Lung (tissue), 12 donors: ENCODE results near the gene DOCK4. TPM values are rescaled to one million over a fixed set of nuclear protein-coding genes. Genes with fewer than 3 reads are reported as not detected.

Experiments
- ATAC-seq: fragments of 200-7000 bp; cut with Tn5 transposase; one replicate; pipeline ENCODE4 v1.9.1; 2020; ENCODE audit warnings: moderate number of reproducible peaks; ENCODE audit not compliant: insufficient read depth, low FRiP score
- DNase-seq, 3 donors: peaks; one replicate each; pipeline ENCODE4 v3.0.0-alpha.2; 2013 to 2017
- H3K27ac ChIP-seq, 2 donors: one replicate each; pipeline ENCODE4 v1.5.1; 2013; ENCODE audit warnings: mild to moderate bottlenecking in 2 of 2, moderate library complexity in 2 of 2, control low read depth in 1 of 2, inconsistent platforms in 1 of 2, low read depth in 1 of 2, low read length in 1 of 2
- H3K27me3 ChIP-seq, 3 donors: one replicate each; pipeline ENCODE4 v1.5.1; 2013; ENCODE audit warnings: low read length in 2 of 3; ENCODE audit not compliant: control insufficient read depth in 3 of 3, insufficient read depth in 3 of 3
- H3K36me3 ChIP-seq, 4 donors: one replicate each; pipeline ENCODE4 v1.5.1; 2013; ENCODE audit warnings: low read length in 4 of 4, mild to moderate bottlenecking in 1 of 4, moderate library complexity in 1 of 4; ENCODE audit not compliant: control insufficient read depth in 4 of 4, insufficient read depth in 4 of 4
- H3K4me1 ChIP-seq, 5 donors: one replicate each; pipeline ENCODE4 v1.5.1; 2013; ENCODE audit warnings: low read length in 5 of 5, mild to moderate bottlenecking in 2 of 5, moderate library complexity in 1 of 5; ENCODE audit not compliant: control insufficient read depth in 5 of 5, insufficient read depth in 5 of 5
- H3K4me3 ChIP-seq: one replicate; pipeline ENCODE4 v1.5.1; 2013; ENCODE audit warnings: mild to moderate bottlenecking, control low read depth, moderate library complexity
- H3K9ac ChIP-seq, 2 donors: one replicate each; pipeline ENCODE4 v1.5.1; 2013; ENCODE audit warnings: low read length in 2 of 2, control low read depth in 1 of 2; ENCODE audit not compliant: insufficient read depth in 1 of 2
- H3K9me3 ChIP-seq, 4 donors: one replicate each; pipeline ENCODE4 v1.5.1; 2013; ENCODE audit warnings: low read length in 3 of 4, mild to moderate bottlenecking in 1 of 4, moderate library complexity in 1 of 4; ENCODE audit not compliant: control insufficient read depth in 4 of 4, insufficient read depth in 3 of 4
- WGBS, 2 donors: extraction: QIAGEN DNeasy Blood & Tissue Kit; methylation state at CpG; one replicate each; pipeline ENCODE4 v1.1.7; 2013; 5-methylcytosine and 5-hydroxymethylcytosine counted together
- polyA plus RNA-seq, 2 donors: library from polyadenylated mRNA; stranded (reverse); fragments of 200-250 nt; gene quantifications; one replicate each; pipeline ENCODE4 v1.2.1, GENCODE V29; 2013
- total RNA-seq, 2 donors: library from RNA; depleted of rRNA in 1 of 2; stranded (reverse); fragments of >200 nt in 1 of 2; gene quantifications; one replicate each; pipeline ENCODE4 v1.2.1, GENCODE V29; 2014 to 2021
- TF ChIP-seq, protein P1 (sequence below): IDR thresholded peaks from 2 replicates; pipeline ENCODE4 v1.5.1; 2012; ENCODE audit warnings: mild to moderate bottlenecking; ENCODE audit errors: control extremely low read depth, extremely low read depth
- donor health status: control.
- donor health status: control.
- donor health status: Bipolar disorder and iron deficiency.
- donor health status: healthy.
- donor health status: DM: yes; HTN: yes; CAD: no.

DOCK4 gene
- total and polyA plus RNA-seq, 4 donors, result 18.7 to 163 (median 40.3) TPM

DNA sequence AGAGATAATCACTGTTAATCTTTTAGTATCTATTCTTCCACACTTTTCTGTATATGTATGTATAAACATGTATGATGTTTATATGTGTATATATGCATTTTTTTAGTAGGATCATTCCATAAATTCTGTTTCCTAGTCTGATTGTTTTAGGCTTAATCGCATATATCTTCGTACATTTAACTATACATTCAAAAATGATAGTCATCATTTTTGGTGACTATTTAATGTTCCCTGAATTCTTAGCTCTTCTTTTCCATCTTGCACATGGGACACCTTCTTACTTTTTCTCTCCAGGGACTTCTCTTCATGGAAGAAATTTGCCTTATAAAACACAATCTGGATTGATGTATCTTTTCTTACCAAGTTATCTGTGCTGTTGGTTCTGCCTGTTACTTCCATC, 42.4 kb upstream of the DOCK4 start:
- DNase-seq (no peak), ATAC-seq (no peak)
- H3K36me3 ChIP-seq, result peaks cover 0 to 6% (median 0%) of the 10 kb centered on the region in 4 donors
- no peaks in the 10 kb centered on the region for H3K9me3 ChIP-seq
- no peak overlapping the region for H3K27ac ChIP-seq
- H3K4me3 ChIP-seq, result no peak overlapping the region
- no peaks in the 10 kb centered on the region for H3K27me3 ChIP-seq
- no peak overlapping the region for H3K9ac ChIP-seq
- WGBS, 2 donors, result 93 to 100% methylated on average over 2 of the region's 2 CpGs
- H3K4me1 ChIP-seq, result no peaks in the 10 kb centered on the region
- TF ChIP-seq, protein P1, sequence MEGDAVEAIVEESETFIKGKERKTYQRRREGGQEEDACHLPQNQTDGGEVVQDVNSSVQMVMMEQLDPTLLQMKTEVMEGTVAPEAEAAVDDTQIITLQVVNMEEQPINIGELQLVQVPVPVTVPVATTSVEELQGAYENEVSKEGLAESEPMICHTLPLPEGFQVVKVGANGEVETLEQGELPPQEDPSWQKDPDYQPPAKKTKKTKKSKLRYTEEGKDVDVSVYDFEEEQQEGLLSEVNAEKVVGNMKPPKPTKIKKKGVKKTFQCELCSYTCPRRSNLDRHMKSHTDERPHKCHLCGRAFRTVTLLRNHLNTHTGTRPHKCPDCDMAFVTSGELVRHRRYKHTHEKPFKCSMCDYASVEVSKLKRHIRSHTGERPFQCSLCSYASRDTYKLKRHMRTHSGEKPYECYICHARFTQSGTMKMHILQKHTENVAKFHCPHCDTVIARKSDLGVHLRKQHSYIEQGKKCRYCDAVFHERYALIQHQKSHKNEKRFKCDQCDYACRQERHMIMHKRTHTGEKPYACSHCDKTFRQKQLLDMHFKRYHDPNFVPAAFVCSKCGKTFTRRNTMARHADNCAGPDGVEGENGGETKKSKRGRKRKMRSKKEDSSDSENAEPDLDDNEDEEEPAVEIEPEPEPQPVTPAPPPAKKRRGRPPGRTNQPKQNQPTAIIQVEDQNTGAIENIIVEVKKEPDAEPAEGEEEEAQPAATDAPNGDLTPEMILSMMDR, result no peak

DNA sequence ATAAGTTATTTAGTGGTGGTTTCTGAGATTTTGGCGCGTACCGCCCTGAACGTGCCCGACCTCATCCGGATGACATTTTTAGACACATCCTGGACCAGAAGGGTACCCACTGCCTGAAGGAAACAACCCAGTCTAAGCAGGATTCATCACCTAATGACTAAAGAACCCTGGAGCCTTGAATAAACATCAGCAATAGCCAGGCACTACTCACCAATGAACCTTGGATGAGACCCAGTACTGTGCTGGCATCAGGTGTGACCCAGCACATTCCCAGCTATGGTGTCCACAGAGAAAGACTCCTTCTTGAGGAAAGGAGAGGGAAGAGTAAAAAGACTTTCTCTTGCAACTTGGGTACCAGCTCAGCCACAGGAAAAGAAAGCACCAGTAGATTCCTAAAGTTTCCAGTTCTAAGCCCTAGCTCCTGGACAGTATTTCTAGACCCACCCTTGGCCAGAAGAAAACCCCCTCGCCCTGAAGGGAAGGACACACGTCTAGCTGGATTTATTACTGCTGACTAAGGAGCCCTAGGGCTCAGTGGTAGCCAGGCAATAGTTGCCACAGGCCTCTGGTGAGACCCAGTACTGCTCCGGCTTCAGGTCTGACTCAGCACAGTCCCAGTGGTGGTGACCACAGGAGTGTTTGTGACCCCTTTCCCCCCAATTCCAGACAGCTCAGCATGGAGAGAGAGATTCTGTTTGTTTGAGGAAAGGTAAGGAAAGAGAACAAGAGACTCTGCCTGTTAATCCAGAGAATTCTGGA, 32.8 kb upstream of the DOCK4 start:
- Histone ChIP-seq H3K36me3 (no peaks in the 10 kb centered on the region), H3K27ac (no peak overlapping the region), H3K9ac (no peak overlapping the region), H3K27me3 (no peaks in the 10 kb centered on the region), H3K4me1 (no peaks in the 10 kb centered on the region), H3K9me3 (no peaks in the 10 kb centered on the region), H3K4me3 (no peak overlapping the region)
- ATAC-seq, result no peak
- no peak for DNase-seq
- TF ChIP-seq, protein P1, result no peak
- 97% methylated on average over 9 of the region's 9 CpGs for WGBS, 2 donors

DNA sequence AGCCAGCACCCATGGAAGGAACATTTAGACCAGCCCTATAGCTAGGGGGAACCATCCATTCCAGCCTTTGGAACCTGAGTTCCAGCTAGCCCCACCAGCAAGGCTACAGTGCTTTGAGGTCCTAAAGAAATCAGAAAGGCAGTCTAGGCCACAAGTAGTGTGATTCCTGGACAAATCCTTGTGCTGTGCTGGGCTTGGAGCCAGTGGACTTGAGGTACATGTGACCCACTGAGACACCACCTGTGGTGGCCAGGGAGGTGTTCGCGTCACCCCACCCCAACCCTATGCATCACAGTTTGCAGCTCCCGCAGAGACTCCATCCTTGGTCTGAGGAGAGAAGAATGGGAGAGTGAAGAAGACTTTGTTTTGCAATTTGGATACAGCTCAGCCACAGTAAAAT, 32.1 kb upstream of the DOCK4 start:
- 95 to 99% methylated on average over 3 of the region's 3 CpGs for WGBS, 2 donors
- Histone ChIP-seq H3K27me3 (no peaks in the 10 kb centered on the region), H3K4me3 (no peak overlapping the region), H3K36me3 (no peaks in the 10 kb centered on the region), H3K9me3 (no peaks in the 10 kb centered on the region), H3K4me1 (peaks cover 0 to under 1% (median 0%) of the 10 kb centered on the region in 5 donors), H3K27ac (no peak overlapping the region), H3K9ac (no peak overlapping the region)
- TF ChIP-seq, protein P1, result no peak
- ATAC-seq, result no peak
- DNase-seq, result no peak
